ENCODE data around the gene RACGAP1.

- TF ChIP-seq REST (IDR thresholded peaks at IDR 0.05; ENCODE audit: low read depth, low read length), result no peak
- no peak for TF ChIP-seq RAD21 (IDR thresholded peaks at IDR 0.05; ENCODE audit: low read length)
- no peak for TF ChIP-seq SMC3 (IDR thresholded peaks at IDR 0.05; ENCODE audit: low read depth, low read length)
- no peak for TF ChIP-seq CTCF (IDR thresholded peaks at IDR 0.05)
- no peak for TF ChIP-seq MAX (IDR thresholded peaks at IDR 0.05; ENCODE audit: low read depth)
- TF ChIP-seq TAF1 (IDR thresholded peaks at IDR 0.05; ENCODE audit: borderline replicate concordance, low read depth, low read length), result no peak
- no peak for TF ChIP-seq RXRA (IDR thresholded peaks at IDR 0.05; ENCODE audit: borderline replicate concordance, low read depth)
- 0 out of 2 replicates have a peak, but pooled peaks have one; percentile 3 for TF ChIP-seq TCF12 (IDR thresholded peaks at IDR 0.05)
Measured at GRCh38 chr12:49980501-49981349, 44.6 kb downstream of the RACGAP1 start.
